ENCODE results near the gene WNT6.

Gene WNT6

GRCh38 chr2:218877891-218878290 is 18.3 kb downstream of the WNT6 start:
- DNase-seq (ENCODE audit: low read depth): no peak

GRCh38 chr2:218878486-218878885 is 18.9 kb downstream of the WNT6 start:
- no peak for DNase-seq (ENCODE audit: low read depth)

- DNase-seq (ENCODE audit: low read depth): no peak
Observed at GRCh38 chr2:218878926-218879761, 19.5 kb downstream of the WNT6 start.

- DNase-seq (ENCODE audit: low read depth): no peak
Observed at GRCh38 chr2:218879776-218880101, 20.1 kb downstream of the WNT6 start.

- no peak for DNase-seq (ENCODE audit: low read depth)
Observed at GRCh38 chr2:218880102-218880858, 20.7 kb downstream of the WNT6 start, which contains the start of gene WNT10A. Gene WNT10A (plus strand): TSS chr2:218880852. CDS start chr2:218880996, 144 bp downstream.

- no peak for DNase-seq (ENCODE audit: low read depth)
Observed at GRCh38 chr2:218880859-218881594, 21.4 kb downstream of the WNT6 start.

- DNase-seq (ENCODE audit: low read depth): no peak
Observed at GRCh38 chr2:218881744-218882460, 22.3 kb downstream of the WNT6 start.

- no peak for DNase-seq (ENCODE audit: low read depth)
Observed at GRCh38 chr2:218882461-218882816, 22.8 kb downstream of the WNT6 start.

- DNase-seq (ENCODE audit: low read depth): no peak
Observed at GRCh38 chr2:218882866-218883366, 23.3 kb downstream of the WNT6 start.

GRCh38 chr2:218883491-218884490 is 24.2 kb downstream of the WNT6 start:
- DNase-seq (ENCODE audit: low read depth): no peak

GRCh38 chr2:218884519-218884918 is 24.9 kb downstream of the WNT6 start:
- DNase-seq (ENCODE audit: low read depth): no peak

- DNase-seq (ENCODE audit: low read depth): no peak
Observed at GRCh38 chr2:218885981-218886947, 26.7 kb downstream of the WNT6 start.

- no peak for DNase-seq (ENCODE audit: low read depth)
Observed at GRCh38 chr2:218887079-218887478, 27.5 kb downstream of the WNT6 start.

- no peak for DNase-seq (ENCODE audit: low read depth)
Observed at GRCh38 chr2:218888341-218888740, 28.7 kb downstream of the WNT6 start.

GRCh38 chr2:218889937-218890336 is 30.3 kb downstream of the WNT6 start:
- DNase-seq (ENCODE audit: low read depth): no peak

GRCh38 chr2:218890369-218890768 is 30.8 kb downstream of the WNT6 start:
- DNase-seq (ENCODE audit: low read depth): no peak

- no peak for DNase-seq (ENCODE audit: low read depth)
Observed at GRCh38 chr2:218891275-218892135, 31.9 kb downstream of the WNT6 start.

GRCh38 chr2:218892693-218893348 is 33.2 kb downstream of the WNT6 start:
- DNase-seq (ENCODE audit: low read depth): no peak
